HepG2 (cell line): Measurements from ENCODE around the gene GPC3. TPM values are rescaled to one million over a fixed set of nuclear protein-coding genes. Genes with fewer than 3 reads are reported as not detected.
A peak's percentile ranks its signal among the peaks of the same experiment; 100 is the strongest.

ENCODE experiments used
- ATAC-seq: fragments of 200-7000 bp; cut with Tn5 transposase; 3 replicates; pipeline ENCODE4 v1.9.1; 2020; ENCODE audit warnings: mild to moderate bottlenecking, moderate library complexity
- BruUV-seq: library from RNA; stranded (reverse); fragments of 400-500 nt; replicated peaks from 2 replicates; lab custom pipeline; 2021; lab: Mats Ljungman, UMichigan
- CTCF ChIA-PET: fragments of 300-600 bp; formaldehyde crosslinking; extraction: SDS; loops from one replicate; lab custom pipeline; 2021; ENCODE audit warnings: low total read pairs, inconsistent platforms, low intra/inter-chr PET ratio; lab: Yijun Ruan, JAX
- POLR2A ChIA-PET: fragments of 350-600 bp; sonication (Branson Sonifier 250); formaldehyde crosslinking; loops from one replicate; lab custom pipeline; 2020; ENCODE audit warnings: antibody characterized with exemption, inconsistent platforms; lab: Yijun Ruan, JAX
- DNase-seq: peaks from one replicate; pipeline ENCODE4 v3.0.0-alpha.2; 2015; ENCODE audit warnings: low spot score
- FAIRE-seq: peaks from 3 replicates; lab custom pipeline; 2011; peaks lifted over from hg19 to GRCh38; lab: Jason Lieb, UNC
- H2AFZ ChIP-seq: one replicate; pipeline ENCODE4 v1.6.1; 2011; ENCODE audit warnings: low read length, inconsistent platforms
- H3K27ac ChIP-seq: fragments of 300-600 bp; 3 replicates; pipeline ENCODE4 v1.8.0; 2011; ENCODE audit warnings: mixed run types, mild to moderate bottlenecking, mixed read lengths, low read length, inconsistent platforms; ENCODE audit not compliant: insufficient read depth; ENCODE audit errors: extremely low read length
- H3K27me3 ChIP-seq, 2 experiments: fragments of 200-600 bp in 1 of 2; 2 replicates in 1 of 2; 3 replicates in 1 of 2; pipeline versions ENCODE4 v1.6.0 to v1.8.0; 2011; ENCODE audit warnings: low read length in 2 of 2, mild to moderate bottlenecking in 2 of 2, moderate library complexity in 2 of 2, inconsistent platforms in 1 of 2; ENCODE audit not compliant: insufficient read depth in 2 of 2, control insufficient read depth in 1 of 2
- H3K36me3 ChIP-seq, 2 experiments: fragments of 200-600 bp in 1 of 2; replicated peaks in 1 of 2; 2 replicates in 1 of 2; 3 replicates in 1 of 2; pipeline versions ENCODE4 v1.5.1 to v1.8.0; 2011; ENCODE audit warnings: low read length in 2 of 2, inconsistent platforms in 1 of 2; ENCODE audit not compliant: insufficient read depth in 2 of 2, control insufficient read depth in 1 of 2
- H3K4me1 ChIP-seq: 2 replicates; pipeline ENCODE4 v1.5.1; 2012; ENCODE audit warnings: low read length, inconsistent platforms; ENCODE audit not compliant: insufficient read depth
- H3K4me2 ChIP-seq: 2 replicates; pipeline ENCODE4 v1.6.0; 2011; ENCODE audit warnings: low read depth, low read length, inconsistent platforms
- H3K4me3 ChIP-seq, 3 experiments: fragments of 200-600 bp in 1 of 3; sonication (generic), shearing (Covaris generic) in 1 of 3; replicated peaks in 1 of 3; 2 replicates each; pipeline ENCODE4 v1.5.1; 2011 to 2016; ENCODE audit warnings: low read length in 3 of 3, inconsistent platforms in 2 of 3, low read depth in 2 of 3, mild to moderate bottlenecking in 2 of 3, control low read depth in 1 of 3, mixed read lengths in 1 of 3; ENCODE audit not compliant: insufficient read depth in 1 of 3
- H3K79me2 ChIP-seq: one replicate; pipeline ENCODE4 v1.6.1; 2011; ENCODE audit warnings: low read length, inconsistent platforms; ENCODE audit not compliant: insufficient read depth
- H3K9ac ChIP-seq: 2 replicates; pipeline ENCODE4 v1.6.0; 2011; ENCODE audit warnings: mild to moderate bottlenecking, low read depth, low read length, inconsistent platforms; ENCODE audit not compliant: insufficient read depth
- H3K9me3 ChIP-seq: 2 replicates; pipeline ENCODE4 v1.5.1; 2012; ENCODE audit warnings: mild to moderate bottlenecking, low read length
- H4K20me1 ChIP-seq: 2 replicates; pipeline ENCODE4 v1.6.0; 2011; ENCODE audit warnings: inconsistent platforms, mild to moderate bottlenecking, low read length, moderate library complexity; ENCODE audit not compliant: insufficient read depth
- RBM22 ChIP-seq: fragments of 200-400 bp; formaldehyde crosslinking; optimal IDR thresholded peaks from 2 replicates; pipeline ENCODE3; 2017; ENCODE audit warnings: mild to moderate bottlenecking, low read length, moderate library complexity
- TOE1 ChIP-seq: sonication (generic); formaldehyde crosslinking; IDR thresholded peaks from 2 replicates; pipeline ENCODE4 v1.4.0; 2020; ENCODE audit warnings: mild to moderate bottlenecking, missing genetic modification reagents
- ZFP62 ChIP-seq: sonication (generic); formaldehyde crosslinking; IDR thresholded peaks from 2 replicates; pipeline ENCODE4 v1.4.0; 2020; ENCODE audit warnings: missing genetic modification reagents
- ZNF17 ChIP-seq: sonication (generic); formaldehyde crosslinking; IDR thresholded peaks from 2 replicates; pipeline ENCODE4 v1.5.0; 2020; ENCODE audit warnings: mild to moderate bottlenecking, missing genetic modification reagents
- ZNF441 ChIP-seq: sonication (generic); formaldehyde crosslinking; IDR thresholded peaks from 2 replicates; pipeline ENCODE4 v1.7.0; 2021; ENCODE audit warnings: missing genetic modification reagents, borderline replicate concordance
- ZNF570 ChIP-seq: sonication (generic); formaldehyde crosslinking; IDR thresholded peaks from 2 replicates; pipeline ENCODE4 v1.4.0; 2020; ENCODE audit warnings: mild to moderate bottlenecking, missing genetic modification reagents, borderline replicate concordance
- ZNF607 ChIP-seq: sonication (generic); formaldehyde crosslinking; IDR thresholded peaks from 2 replicates; pipeline ENCODE4 v1.5.1; 2020; ENCODE audit warnings: missing genetic modification reagents, mild to moderate bottlenecking, borderline replicate concordance
- WGBS: methylation state at CpG from one replicate; pipeline ENCODE4 v1.1.6; 2017; ENCODE audit warnings: low lambda C conversion rate; 5-methylcytosine and 5-hydroxymethylcytosine counted together
- in situ Hi-C: cut with HindIII; loops from 2 replicates; pipeline ENCODE4 v1.10.0; 2017; ENCODE audit warnings: low pct_unique_long_range_greater_than_20kb; ENCODE audit not compliant: extremely low pct_ligation_motif_present
- intact Hi-C: fragments of 100-400 bp; cut with micrococcal nuclease; formaldehyde crosslinking; loops from one replicate; pipeline ENCODE4 v1.10.0; 2022; ENCODE audit not compliant: unreplicated experiment
- polyA plus RNA-seq, 8 experiments: library from polyadenylated mRNA; depleted of rRNA in 3 of 8; stranded (reverse) in 7 of 8; unstranded in 1 of 8; fragments of >200 nt; fragmentation: Illumina TruSeq in 4 of 8; extraction: Trizol in 4 of 8; gene quantifications; 2 replicates each; pipeline versions ENCODE4 v1.2.1 to v1.2.3, GENCODE V29; 2011 to 2016; ENCODE audit warnings: low read depth in 4 of 8, missing spikeins in 1 of 8, mixed read lengths in 1 of 8; ENCODE audit not compliant: insufficient read depth in 1 of 8
- total RNA-seq, 5 experiments: library from RNA; depleted of rRNA; stranded (reverse); fragments of >200 nt; fragmentation: Illumina TruSeq; extraction: Trizol; gene quantifications; 2 replicates each; pipeline ENCODE4 v1.2.3, GENCODE V29; 2016; ENCODE audit warnings: low read depth in 1 of 5
- TF ChIP-seq, protein P1 (sequence below): sonication (generic); formaldehyde crosslinking; IDR thresholded peaks from 2 replicates; pipeline ENCODE4 v1.4.0; 2020; ENCODE audit warnings: mild to moderate bottlenecking, missing genetic modification reagents
- TF ChIP-seq, protein P2 (sequence below): IDR thresholded peaks from 2 replicates; pipeline ENCODE4 v1.4.0; 2020; ENCODE audit warnings: mild to moderate bottlenecking, missing genetic modification reagents
- TF ChIP-seq, protein P3 (sequence below): sonication (generic); formaldehyde crosslinking; IDR thresholded peaks from 2 replicates; pipeline ENCODE4; 2020; ENCODE audit warnings: missing genetic modification reagents, mild to moderate bottlenecking, borderline replicate concordance

Gene GPC3
- total and polyA plus RNA-seq, 2 of the 13 experiments (the other 11 are each of a cell fraction or from before 2014, with no cell fraction given), result 1,799 to 3,263 TPM

DNA sequence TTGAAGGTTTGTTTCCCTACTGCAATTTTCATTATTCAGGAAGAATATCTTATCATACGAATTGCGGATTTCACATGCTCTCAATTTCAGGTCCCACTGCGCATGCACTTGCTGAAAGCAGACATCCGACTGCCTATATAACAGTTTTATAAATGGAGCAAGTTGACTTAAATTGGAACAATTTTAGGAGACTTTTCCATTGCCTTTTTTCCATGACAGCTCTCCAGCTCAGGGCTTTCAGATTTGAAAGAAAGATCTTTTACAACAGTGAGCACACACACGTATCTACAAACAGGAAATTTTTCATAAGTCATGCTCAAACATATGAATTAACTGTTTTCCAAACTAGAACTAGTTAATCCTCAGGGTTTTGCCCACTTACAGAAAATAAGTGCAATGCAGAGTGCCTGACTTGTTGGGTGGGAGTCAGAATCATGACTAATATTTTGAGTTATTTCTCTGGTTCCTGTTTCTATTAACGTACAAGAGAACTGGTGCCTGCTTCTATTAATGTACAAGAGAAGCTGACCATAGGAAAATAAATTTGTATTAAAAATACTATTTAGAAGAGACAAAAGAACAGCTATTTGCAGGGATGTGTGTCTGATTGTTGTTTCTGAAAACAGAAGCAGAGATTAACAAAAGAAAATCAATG, 137.9 kb downstream of the GPC3 start:
- Histone ChIP-seq H3K4me3 (no peak overlapping the region), H3K4me1 (peaks cover 19% of the 10 kb centered on the region), H3K4me2 (no peak overlapping the region), H3K27ac (no peak overlapping the region), H2AFZ (no peak overlapping the region), H3K9ac (no peak overlapping the region), H3K79me2 (peaks cover 68% of the 10 kb centered on the region), H3K9me3 (no peaks in the 10 kb centered on the region), H3K27me3 (no peaks in the 10 kb centered on the region), H4K20me1 (peaks cover 78% of the 10 kb centered on the region)
- ATAC-seq (no peak), FAIRE-seq (no peak)
- in situ Hi-C loops, result no loop called here
- WGBS, result 95% methylated on average over 6 of the region's 6 CpGs
- no TSS peak for BruUV-seq
- no peak for TF ChIP-seq ZNF17 (CRISPR knock-in tag)
- no peak for TF ChIP-seq ZNF607 (CRISPR knock-in tag)
- TF ChIP-seq, protein P1, sequence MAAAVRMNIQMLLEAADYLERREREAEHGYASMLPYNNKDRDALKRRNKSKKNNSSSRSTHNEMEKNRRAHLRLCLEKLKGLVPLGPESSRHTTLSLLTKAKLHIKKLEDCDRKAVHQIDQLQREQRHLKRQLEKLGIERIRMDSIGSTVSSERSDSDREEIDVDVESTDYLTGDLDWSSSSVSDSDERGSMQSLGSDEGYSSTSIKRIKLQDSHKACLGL, result no peak
- TF ChIP-seq TOE1 (CRISPR knock-in tag), result no peak
- TF ChIP-seq RBM22, result peak; percentile 34
- TF ChIP-seq ZFP62 (CRISPR knock-in tag), result no peak
- TF ChIP-seq, all 625 proteins: peak for 1
- POLR2A ChIA-PET, result no interaction called here
- intact Hi-C loops, result no loop called here
- no peak for DNase-seq
- H3K36me3 ChIP-seq, result peaks cover 5 to 51% of the 10 kb centered on the region in 2 experiments
- CTCF ChIA-PET, result no interaction called here

DNA sequence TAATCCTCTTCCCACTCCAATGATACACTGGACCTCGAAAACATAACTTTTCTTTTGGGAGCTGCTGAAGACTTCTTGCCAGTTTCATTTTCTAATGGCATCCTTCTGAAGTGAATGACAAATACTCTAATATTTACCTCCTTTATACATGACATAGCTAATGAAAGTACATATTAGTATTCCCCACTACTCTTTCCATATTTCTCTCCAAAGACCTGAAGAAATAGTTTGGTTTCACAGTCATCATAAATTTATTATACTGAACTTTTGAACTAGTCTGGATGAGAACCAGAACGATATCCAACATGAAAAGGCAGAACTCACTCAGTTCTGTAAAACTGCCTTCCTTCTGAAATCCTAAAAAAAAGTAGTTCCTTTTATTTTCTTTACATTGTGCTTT, 139.1 kb downstream of the GPC3 start:
- WGBS, result 89% methylated on average over 2 of the region's 2 CpGs
- H3K36me3 ChIP-seq, result peaks cover 5 to 48% of the 10 kb centered on the region in 2 experiments; a peak in 4 of 5 replicates
- no peak overlapping the region for H3K4me3 ChIP-seq
- CTCF ChIA-PET, result no interaction called here
- BruUV-seq, result no TSS peak
- H3K4me2 ChIP-seq, result no peak overlapping the region
- H3K9me3 ChIP-seq, result no peaks in the 10 kb centered on the region
- FAIRE-seq (no peak), DNase-seq (no peak), ATAC-seq (no peak)
- H2AFZ ChIP-seq, result no peak overlapping the region
- H4K20me1 ChIP-seq, result peaks cover 72% of the 10 kb centered on the region
- intact Hi-C loops, result no loop called here
- peaks cover 15% of the 10 kb centered on the region for H3K4me1 ChIP-seq
- no peak overlapping the region for H3K27ac ChIP-seq
- no peaks in the 10 kb centered on the region for H3K27me3 ChIP-seq
- POLR2A ChIA-PET, result no interaction called here
- H3K9ac ChIP-seq, result no peak overlapping the region
- in situ Hi-C loops, result no loop called here
- H3K79me2 ChIP-seq, result peaks cover 62% of the 10 kb centered on the region
- TF ChIP-seq, protein P2, sequence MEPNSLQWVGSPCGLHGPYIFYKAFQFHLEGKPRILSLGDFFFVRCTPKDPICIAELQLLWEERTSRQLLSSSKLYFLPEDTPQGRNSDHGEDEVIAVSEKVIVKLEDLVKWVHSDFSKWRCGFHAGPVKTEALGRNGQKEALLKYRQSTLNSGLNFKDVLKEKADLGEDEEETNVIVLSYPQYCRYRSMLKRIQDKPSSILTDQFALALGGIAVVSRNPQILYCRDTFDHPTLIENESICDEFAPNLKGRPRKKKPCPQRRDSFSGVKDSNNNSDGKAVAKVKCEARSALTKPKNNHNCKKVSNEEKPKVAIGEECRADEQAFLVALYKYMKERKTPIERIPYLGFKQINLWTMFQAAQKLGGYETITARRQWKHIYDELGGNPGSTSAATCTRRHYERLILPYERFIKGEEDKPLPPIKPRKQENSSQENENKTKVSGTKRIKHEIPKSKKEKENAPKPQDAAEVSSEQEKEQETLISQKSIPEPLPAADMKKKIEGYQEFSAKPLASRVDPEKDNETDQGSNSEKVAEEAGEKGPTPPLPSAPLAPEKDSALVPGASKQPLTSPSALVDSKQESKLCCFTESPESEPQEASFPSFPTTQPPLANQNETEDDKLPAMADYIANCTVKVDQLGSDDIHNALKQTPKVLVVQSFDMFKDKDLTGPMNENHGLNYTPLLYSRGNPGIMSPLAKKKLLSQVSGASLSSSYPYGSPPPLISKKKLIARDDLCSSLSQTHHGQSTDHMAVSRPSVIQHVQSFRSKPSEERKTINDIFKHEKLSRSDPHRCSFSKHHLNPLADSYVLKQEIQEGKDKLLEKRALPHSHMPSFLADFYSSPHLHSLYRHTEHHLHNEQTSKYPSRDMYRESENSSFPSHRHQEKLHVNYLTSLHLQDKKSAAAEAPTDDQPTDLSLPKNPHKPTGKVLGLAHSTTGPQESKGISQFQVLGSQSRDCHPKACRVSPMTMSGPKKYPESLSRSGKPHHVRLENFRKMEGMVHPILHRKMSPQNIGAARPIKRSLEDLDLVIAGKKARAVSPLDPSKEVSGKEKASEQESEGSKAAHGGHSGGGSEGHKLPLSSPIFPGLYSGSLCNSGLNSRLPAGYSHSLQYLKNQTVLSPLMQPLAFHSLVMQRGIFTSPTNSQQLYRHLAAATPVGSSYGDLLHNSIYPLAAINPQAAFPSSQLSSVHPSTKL (CRISPR knock-in tag), result no peak
- TF ChIP-seq ZNF570, result no peak
- TF ChIP-seq, protein P3, sequence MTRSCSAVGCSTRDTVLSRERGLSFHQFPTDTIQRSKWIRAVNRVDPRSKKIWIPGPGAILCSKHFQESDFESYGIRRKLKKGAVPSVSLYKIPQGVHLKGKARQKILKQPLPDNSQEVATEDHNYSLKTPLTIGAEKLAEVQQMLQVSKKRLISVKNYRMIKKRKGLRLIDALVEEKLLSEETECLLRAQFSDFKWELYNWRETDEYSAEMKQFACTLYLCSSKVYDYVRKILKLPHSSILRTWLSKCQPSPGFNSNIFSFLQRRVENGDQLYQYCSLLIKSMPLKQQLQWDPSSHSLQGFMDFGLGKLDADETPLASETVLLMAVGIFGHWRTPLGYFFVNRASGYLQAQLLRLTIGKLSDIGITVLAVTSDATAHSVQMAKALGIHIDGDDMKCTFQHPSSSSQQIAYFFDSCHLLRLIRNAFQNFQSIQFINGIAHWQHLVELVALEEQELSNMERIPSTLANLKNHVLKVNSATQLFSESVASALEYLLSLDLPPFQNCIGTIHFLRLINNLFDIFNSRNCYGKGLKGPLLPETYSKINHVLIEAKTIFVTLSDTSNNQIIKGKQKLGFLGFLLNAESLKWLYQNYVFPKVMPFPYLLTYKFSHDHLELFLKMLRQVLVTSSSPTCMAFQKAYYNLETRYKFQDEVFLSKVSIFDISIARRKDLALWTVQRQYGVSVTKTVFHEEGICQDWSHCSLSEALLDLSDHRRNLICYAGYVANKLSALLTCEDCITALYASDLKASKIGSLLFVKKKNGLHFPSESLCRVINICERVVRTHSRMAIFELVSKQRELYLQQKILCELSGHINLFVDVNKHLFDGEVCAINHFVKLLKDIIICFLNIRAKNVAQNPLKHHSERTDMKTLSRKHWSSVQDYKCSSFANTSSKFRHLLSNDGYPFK (CRISPR knock-in tag), result no peak
- no peak for TF ChIP-seq ZNF441 (CRISPR knock-in tag)
